Skeletal muscle tissue (tissue), 4 donors: ENCODE results near the gene SNAPC3. TPM values are rescaled to one million over a fixed set of nuclear protein-coding genes. Genes with fewer than 3 reads are reported as not detected.

Experiments
- H3K27ac ChIP-seq: one replicate; pipeline ENCODE4 v1.7.0; 2013; ENCODE audit warnings: mild to moderate bottlenecking, low read depth, low read length, inconsistent platforms
- H3K27me3 ChIP-seq, 3 donors: one replicate each; pipeline ENCODE4 v1.7.0; 2013; ENCODE audit warnings: low read length in 3 of 3; ENCODE audit not compliant: control insufficient read depth in 3 of 3, insufficient read depth in 3 of 3
- H3K36me3 ChIP-seq, 3 donors: one replicate each; pipeline ENCODE4 v1.7.0; 2013; ENCODE audit warnings: low read length in 3 of 3; ENCODE audit not compliant: control insufficient read depth in 3 of 3, insufficient read depth in 3 of 3
- H3K4me1 ChIP-seq, 3 donors: one replicate each; pipeline ENCODE4 v1.7.0; 2013; ENCODE audit warnings: low read length in 3 of 3, mild to moderate bottlenecking in 3 of 3; ENCODE audit not compliant: control insufficient read depth in 3 of 3, insufficient read depth in 3 of 3
- H3K4me3 ChIP-seq, 3 donors: one replicate each; pipeline ENCODE4 v1.7.0; 2013; ENCODE audit warnings: low read length in 3 of 3
- H3K9ac ChIP-seq, 3 donors: one replicate each; pipeline ENCODE4 v1.7.0; 2013; ENCODE audit warnings: low read length in 3 of 3, mild to moderate bottlenecking in 3 of 3, moderate library complexity in 2 of 3, low read depth in 1 of 3
- H3K9me3 ChIP-seq, 3 donors: one replicate each; pipeline ENCODE4 v1.7.0; 2013; ENCODE audit warnings: low read length in 3 of 3; ENCODE audit not compliant: control insufficient read depth in 3 of 3
- total RNA-seq: library from RNA; depleted of rRNA; stranded (reverse); fragments of >200 nt; gene quantifications from one replicate; pipeline ENCODE4 v1.2.3, GENCODE V29; 2014
- donor health status: Osteomylitis.

Gene SNAPC3
- total RNA-seq, 1 donor from 2014 or later, result 27.1 TPM

DNA sequence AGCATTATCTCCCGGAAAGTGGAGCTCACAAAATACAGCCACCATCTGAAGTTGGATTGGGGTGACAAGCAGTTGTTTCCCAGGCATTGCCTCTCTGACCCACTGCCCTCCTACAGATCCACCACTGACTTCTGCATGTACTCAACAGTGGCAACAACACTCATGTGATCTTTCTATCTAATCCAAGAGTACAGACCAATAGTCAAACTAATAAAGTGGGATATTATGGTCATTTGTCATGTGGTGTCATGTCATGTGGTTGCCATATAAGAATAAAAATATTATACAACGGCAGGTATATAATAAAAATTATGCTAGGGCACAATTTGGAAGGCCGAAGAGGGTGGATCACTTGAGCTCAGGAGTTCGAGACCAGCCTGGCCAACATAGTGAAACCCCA is 33.0 kb upstream of the SNAPC3 start:
- Histone ChIP-seq H3K4me1 (no peaks in the 10 kb centered on the region), H3K9me3 (no peaks in the 10 kb centered on the region), H3K27ac (no peak overlapping the region), H3K4me3 (no peak overlapping the region), H3K36me3 (no peaks in the 10 kb centered on the region), H3K27me3 (no peaks in the 10 kb centered on the region), H3K9ac (no peak overlapping the region)

DNA sequence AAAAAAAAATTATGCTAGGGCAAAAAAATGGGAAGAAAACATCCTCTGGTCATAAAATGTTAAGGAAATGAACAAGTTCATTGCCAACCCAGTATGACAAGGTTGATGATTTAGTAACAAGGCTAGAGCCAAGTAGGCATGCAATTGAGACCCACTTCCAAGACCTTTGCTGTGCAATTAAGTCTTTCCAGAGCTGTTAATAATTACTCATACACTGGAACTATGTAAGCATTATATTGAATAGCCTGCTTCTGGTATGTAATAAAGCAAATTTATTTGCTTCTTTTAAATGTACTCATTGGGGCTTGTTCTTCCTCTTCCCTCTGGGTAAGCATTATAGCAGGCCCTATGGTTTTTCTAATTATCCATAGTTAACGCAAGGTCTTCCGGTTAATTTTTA is 32.5 kb upstream of the SNAPC3 start:
- Histone ChIP-seq H3K27me3 (no peaks in the 10 kb centered on the region), H3K36me3 (no peaks in the 10 kb centered on the region), H3K9ac (no peak overlapping the region), H3K27ac (no peak overlapping the region), H3K9me3 (no peaks in the 10 kb centered on the region), H3K4me3 (no peak overlapping the region), H3K4me1 (no peaks in the 10 kb centered on the region)

DNA sequence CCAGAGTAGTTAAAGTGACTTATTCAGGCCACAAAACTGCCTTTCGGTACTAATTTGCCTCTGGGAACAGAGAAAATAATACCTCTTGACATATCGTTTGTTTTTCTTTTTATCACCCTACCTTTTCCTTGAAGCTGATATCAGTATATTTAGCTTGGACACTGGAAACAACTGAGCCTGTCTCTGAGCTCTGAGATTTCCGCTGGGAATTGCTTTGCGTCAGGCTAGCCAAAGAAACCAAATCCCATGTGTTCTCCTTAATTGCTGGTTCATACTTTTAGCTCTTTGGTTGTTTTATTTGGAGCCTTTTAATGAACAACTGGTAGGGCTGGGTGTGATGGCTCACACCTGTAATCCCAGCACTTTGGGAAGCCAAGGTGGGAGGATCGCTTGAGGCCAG is 30.3 kb upstream of the SNAPC3 start:
- Histone ChIP-seq H3K4me3 (no peak overlapping the region), H3K27me3 (no peaks in the 10 kb centered on the region), H3K27ac (no peak overlapping the region), H3K9ac (no peak overlapping the region), H3K36me3 (no peaks in the 10 kb centered on the region), H3K9me3 (no peaks in the 10 kb centered on the region), H3K4me1 (no peaks in the 10 kb centered on the region)

DNA sequence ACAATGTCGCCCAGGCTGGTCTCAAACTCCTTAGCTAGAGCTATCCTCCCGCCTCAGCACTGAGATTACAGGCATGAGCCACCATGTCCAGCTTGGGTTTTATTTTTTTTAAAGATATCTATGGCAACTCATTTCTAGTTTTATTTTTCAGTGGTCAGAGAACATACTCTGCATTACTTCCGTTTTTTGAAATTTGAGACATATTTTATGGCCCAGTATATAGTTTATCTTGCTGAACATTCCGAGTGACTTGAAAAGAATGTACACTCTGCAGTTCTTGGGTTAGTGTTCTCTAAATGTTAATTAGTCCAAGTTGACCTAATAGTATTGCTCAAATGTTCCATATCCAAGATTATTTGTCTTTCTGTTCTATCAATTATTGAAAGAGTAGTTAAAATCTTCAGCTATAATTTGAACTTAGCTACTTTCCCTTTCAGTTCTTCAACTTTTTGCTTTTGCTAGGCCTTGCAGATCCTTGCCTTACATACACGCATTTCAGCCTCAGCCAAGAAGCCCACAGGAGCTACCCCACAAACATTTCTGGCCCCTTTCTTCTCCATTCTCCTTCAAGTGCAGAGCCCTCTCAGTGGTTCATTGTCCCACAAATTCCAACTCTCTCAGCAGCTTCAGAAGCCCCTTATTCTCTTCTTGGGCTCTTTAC is 22.3 kb upstream of the SNAPC3 start:
- Histone ChIP-seq H3K9ac (no peak overlapping the region), H3K27me3 (no peaks in the 10 kb centered on the region), H3K36me3 (no peaks in the 10 kb centered on the region), H3K4me3 (no peak overlapping the region), H3K9me3 (no peaks in the 10 kb centered on the region), H3K4me1 (no peaks in the 10 kb centered on the region), H3K27ac (no peak overlapping the region)

DNA sequence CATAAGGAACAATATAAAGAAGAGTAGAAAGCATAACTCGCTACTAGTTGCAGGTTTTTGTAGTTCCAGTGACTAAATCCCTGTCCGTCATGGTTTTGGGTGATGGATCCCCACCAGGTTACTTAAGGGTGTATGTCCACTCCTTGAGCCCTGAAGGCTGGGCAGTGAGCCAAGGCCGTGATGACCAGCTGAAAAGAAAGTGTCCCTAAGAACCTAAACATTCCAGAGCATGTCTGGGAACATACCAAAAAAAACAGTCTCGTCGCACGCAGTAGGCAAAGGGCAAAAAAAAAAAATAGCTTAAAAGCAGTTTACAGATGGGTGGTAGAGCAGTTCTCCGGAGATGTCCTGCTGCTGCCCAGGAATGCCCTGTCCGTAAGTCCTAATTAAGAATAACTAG is 21.4 kb upstream of the SNAPC3 start:
- H3K36me3 ChIP-seq, result no peaks in the 10 kb centered on the region
- no peak overlapping the region for H3K4me3 ChIP-seq
- H3K27ac ChIP-seq, result no peak overlapping the region
- no peaks in the 10 kb centered on the region for H3K9me3 ChIP-seq
- no peaks in the 10 kb centered on the region for H3K27me3 ChIP-seq
- H3K4me1 ChIP-seq, result no peaks in the 10 kb centered on the region
- H3K9ac ChIP-seq, result no peak overlapping the region

DNA sequence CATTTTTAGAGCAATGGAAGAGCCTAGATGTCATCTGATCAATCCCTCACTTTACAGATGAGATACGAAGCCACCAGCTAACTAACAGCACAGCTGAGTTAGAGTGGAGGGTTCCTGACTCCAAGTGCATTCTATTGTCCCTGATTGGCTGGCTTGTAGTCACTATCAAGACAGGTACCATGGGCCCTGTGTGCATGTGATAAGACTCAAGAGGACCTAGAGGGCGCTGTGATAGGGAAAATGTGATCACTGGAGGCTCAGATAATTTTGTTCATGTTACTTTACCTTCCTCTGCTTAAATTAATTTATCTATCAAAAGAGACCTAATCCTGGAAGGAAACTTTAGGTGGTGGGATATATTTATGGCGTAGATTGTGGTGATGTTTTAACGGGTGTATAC is 19.5 kb upstream of the SNAPC3 start:
- no peak overlapping the region for H3K27ac ChIP-seq
- H3K9ac ChIP-seq, result no peak overlapping the region
- no peaks in the 10 kb centered on the region for H3K36me3 ChIP-seq
- no peaks in the 10 kb centered on the region for H3K27me3 ChIP-seq
- H3K4me1 ChIP-seq, result no peaks in the 10 kb centered on the region
- H3K9me3 ChIP-seq, result no peaks in the 10 kb centered on the region
- H3K4me3 ChIP-seq, result no peak overlapping the region

DNA sequence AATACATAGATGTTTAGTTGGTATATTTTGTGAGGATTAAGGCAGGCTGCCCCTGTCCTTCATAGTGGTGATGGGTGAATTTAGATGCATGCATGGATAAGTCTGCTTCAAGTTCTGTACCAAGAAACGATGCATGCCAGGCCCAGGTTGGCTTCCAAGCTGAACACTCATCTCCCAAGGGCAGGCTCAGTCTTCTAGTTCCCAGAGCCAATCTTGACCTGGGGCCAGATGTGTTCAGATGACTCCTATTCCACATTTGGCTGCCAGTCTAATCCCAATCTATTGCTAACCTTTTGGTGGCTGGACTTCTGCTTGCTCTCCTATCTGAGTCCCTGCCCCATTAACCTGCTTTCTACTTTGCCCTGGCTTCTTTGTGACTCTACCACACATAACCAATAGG is 18.5 kb upstream of the SNAPC3 start:
- H3K36me3 ChIP-seq, result no peaks in the 10 kb centered on the region
- H3K27ac ChIP-seq, result no peak overlapping the region
- no peak overlapping the region for H3K4me3 ChIP-seq
- H3K9ac ChIP-seq, result no peak overlapping the region
- H3K27me3 ChIP-seq, result no peaks in the 10 kb centered on the region
- H3K4me1 ChIP-seq, result no peaks in the 10 kb centered on the region
- H3K9me3 ChIP-seq, result no peaks in the 10 kb centered on the region

DNA sequence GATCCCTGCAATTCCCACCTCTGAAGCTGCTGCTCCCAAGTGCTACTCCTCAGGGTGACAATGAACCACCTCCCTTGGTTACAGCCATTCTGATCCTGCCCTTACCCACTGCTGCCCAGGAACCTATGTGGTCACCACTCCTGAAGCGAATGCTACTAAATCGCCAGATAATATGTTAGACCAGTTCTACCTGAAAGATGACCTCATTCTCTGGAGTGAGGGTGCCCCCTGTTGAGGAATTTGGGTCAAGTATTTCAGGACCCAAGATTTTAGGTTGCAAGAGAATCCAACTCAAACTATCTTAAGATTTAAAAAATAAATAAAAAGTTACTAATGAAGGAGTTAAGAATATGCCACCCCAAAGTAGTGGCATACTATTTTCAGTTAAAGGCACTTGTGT is 5.8 kb upstream of the SNAPC3 start:
- Histone ChIP-seq H3K4me3 (no peak overlapping the region), H3K9ac (no peak overlapping the region), H3K36me3 (no peaks in the 10 kb centered on the region), H3K27ac (no peak overlapping the region), H3K9me3 (no peaks in the 10 kb centered on the region), H3K27me3 (no peaks in the 10 kb centered on the region), H3K4me1 (no peaks in the 10 kb centered on the region)

DNA sequence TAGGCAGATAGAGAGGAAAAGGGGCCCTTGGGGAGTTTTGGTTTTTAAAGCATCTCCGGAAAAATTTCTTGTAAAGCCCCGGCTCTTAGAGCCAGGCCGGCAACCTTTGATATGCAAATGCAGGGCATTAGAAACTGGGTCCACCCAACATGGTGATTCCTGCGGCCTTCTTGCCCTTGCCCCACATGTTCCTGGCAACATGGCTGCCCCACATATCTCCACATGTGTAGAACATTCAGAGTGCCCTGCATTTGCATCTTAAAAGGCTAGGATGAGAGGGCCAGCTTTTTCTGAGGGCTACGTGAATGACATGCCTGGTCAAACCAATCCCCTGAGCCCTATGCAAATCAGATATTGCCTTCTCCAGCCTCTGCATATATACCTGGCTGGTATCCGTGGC is 5.0 kb upstream of the SNAPC3 start:
- H3K9me3 ChIP-seq, result no peaks in the 10 kb centered on the region
- H3K4me1 ChIP-seq, result no peaks in the 10 kb centered on the region
- no peak overlapping the region for H3K9ac ChIP-seq
- no peak overlapping the region for H3K27ac ChIP-seq
- no peak overlapping the region for H3K4me3 ChIP-seq
- no peaks in the 10 kb centered on the region for H3K27me3 ChIP-seq
- no peaks in the 10 kb centered on the region for H3K36me3 ChIP-seq

DNA sequence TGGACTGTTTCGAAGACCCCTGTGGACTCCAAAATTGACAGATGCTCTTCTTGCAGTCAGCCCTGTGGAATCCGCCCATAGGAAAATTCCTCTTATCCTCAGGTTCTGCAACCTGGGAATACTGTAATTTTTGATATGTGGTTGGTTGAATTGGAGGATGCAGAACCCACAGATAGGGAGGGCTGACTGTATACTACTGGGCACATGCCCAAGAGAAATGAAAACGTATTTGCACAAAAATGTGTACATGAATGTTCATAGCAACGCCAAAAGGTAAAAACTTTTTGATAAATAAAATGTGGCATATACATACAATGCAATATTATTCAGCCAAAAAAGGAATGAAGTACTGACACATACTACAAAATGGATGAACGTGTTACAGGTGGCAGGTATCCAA is 1.9 kb upstream of the SNAPC3 start:
- Histone ChIP-seq H3K9ac (no peak overlapping the region), H3K9me3 (no peaks in the 10 kb centered on the region), H3K4me1 (peaks cover 5 to 10% (median 8%) of the 10 kb centered on the region in 3 donors), H3K27ac (no peak overlapping the region), H3K36me3 (peaks cover 4 to 9% (median 8%) of the 10 kb centered on the region in 3 donors), H3K27me3 (no peaks in the 10 kb centered on the region), H3K4me3 (no peak overlapping the region)
